ENCODE measurements around the gene ADAMTSL5. TPM values are rescaled to one million over a fixed set of nuclear protein-coding genes. Genes with fewer than 3 reads are reported as not detected.
"Not testable (repeated sequence)": the region's sequence is repeated elsewhere in the genome, so short reads cannot be mapped to it uniquely, and the experiment has no call there.

Gene ADAMTSL5, protein sequence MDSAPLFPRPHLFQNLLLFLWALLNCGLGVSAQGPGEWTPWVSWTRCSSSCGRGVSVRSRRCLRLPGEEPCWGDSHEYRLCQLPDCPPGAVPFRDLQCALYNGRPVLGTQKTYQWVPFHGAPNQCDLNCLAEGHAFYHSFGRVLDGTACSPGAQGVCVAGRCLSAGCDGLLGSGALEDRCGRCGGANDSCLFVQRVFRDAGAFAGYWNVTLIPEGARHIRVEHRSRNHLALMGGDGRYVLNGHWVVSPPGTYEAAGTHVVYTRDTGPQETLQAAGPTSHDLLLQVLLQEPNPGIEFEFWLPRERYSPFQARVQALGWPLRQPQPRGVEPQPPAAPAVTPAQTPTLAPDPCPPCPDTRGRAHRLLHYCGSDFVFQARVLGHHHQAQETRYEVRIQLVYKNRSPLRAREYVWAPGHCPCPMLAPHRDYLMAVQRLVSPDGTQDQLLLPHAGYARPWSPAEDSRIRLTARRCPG
- total RNA-seq (2014; rRNA removed; shearing (Covaris generic)) = 1.6 and 3.8 TPM in 2 replicates

GRCh38 chr19:1512671-1513498 is at the start of gene ADAMTSL5:
ADAMTSL5 (minus strand) TSS chr19:1513019; CDS start chr19:1510943, 2,076 bp downstream.
- DNase-seq (ENCODE audit: low read depth) = peak; percentile 74

GRCh38 chr19:1561236-1561842 is 48.5 kb upstream of the ADAMTSL5 start:
- no peak for DNase-seq (ENCODE audit: low read depth)

- DNase-seq (ENCODE audit: low read depth) = no peak
Observed at GRCh38 chr19:1560286-1560882, 47.6 kb upstream of the ADAMTSL5 start.

DNA sequence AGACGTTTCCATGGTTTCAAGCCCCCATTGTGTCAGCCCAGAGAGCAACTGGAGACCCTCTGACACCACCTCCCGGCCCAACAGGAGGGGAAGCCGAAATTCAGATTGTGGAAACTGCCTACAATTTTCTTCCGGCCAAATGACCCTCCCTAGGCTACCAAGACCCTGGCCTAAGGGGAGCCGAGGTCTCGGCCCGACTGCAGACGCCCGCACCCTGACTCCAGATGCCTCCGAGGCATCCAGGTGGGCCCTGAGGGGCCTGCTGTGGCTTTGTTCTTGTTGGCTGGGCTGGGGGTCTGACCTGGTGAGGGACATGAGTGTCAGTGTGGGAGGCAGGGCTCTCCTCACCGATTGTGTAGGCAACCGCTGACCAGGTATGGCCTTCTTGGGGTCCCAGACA is 45.7 kb upstream of the ADAMTSL5 start:
- DNase-seq (ENCODE audit: low read depth) = no peak

DNA sequence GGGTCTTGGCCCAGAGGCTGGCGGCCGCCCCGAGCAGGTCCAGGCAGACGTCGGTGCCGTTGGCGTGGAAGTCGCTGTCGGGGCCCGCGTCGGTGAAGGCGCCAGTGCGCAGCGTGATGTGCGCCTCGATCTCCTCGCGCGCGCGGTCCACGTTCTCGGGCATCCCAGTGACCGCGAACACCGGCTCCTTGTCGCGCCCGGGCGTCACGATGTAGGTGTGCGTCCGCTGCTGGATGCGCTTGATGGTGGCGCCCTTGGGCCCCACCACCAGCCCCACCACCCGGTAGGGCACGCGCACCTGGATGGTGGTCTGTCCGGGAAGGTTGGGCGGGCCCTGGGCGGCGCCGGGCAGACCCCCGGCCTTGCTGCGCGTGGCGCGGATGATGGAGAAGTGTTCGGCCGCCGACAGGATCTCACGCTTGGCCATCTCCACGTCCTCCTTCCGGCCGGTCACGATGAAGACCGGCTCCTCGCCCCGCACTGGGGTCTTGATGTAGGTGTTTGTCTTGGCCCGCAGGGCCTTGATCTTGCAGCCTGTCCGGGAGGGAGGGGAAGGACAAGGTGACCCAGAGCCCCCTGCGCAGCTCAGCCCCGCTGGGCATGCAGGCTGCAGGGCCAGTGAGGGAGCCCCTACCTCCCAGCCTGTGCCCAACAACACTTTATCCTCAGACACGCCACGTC is 43.7 kb upstream of the ADAMTSL5 start:
- DNase-seq (ENCODE audit: low read depth) = no peak

GRCh38 chr19:1555487-1556389 is 42.9 kb upstream of the ADAMTSL5 start:
- no peak for DNase-seq (ENCODE audit: low read depth)

DNA sequence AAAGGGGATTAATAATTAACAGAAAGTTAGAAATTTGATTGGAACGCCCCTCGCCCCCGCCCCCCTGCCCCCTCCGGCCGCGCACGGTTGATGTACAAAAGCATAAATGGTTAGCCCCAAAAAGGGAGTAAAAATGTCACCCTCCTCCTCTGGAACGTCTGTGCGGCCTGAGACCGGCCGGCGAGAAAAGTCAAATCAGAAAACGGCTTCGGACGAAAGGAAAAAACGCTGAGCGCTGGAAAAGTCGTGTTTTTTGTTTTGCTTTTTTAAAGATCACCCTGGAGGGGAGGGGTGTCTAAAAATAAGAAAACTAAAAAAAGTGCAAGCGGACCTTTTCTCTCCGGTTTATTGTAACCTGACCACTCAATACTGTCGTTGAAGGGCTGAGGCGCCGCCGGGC is 42.1 kb upstream of the ADAMTSL5 start:
- no peak for DNase-seq (ENCODE audit: low read depth)

- DNase-seq (ENCODE audit: low read depth) = no peak
Observed at GRCh38 chr19:1553415-1553814, 40.6 kb upstream of the ADAMTSL5 start.

DNA sequence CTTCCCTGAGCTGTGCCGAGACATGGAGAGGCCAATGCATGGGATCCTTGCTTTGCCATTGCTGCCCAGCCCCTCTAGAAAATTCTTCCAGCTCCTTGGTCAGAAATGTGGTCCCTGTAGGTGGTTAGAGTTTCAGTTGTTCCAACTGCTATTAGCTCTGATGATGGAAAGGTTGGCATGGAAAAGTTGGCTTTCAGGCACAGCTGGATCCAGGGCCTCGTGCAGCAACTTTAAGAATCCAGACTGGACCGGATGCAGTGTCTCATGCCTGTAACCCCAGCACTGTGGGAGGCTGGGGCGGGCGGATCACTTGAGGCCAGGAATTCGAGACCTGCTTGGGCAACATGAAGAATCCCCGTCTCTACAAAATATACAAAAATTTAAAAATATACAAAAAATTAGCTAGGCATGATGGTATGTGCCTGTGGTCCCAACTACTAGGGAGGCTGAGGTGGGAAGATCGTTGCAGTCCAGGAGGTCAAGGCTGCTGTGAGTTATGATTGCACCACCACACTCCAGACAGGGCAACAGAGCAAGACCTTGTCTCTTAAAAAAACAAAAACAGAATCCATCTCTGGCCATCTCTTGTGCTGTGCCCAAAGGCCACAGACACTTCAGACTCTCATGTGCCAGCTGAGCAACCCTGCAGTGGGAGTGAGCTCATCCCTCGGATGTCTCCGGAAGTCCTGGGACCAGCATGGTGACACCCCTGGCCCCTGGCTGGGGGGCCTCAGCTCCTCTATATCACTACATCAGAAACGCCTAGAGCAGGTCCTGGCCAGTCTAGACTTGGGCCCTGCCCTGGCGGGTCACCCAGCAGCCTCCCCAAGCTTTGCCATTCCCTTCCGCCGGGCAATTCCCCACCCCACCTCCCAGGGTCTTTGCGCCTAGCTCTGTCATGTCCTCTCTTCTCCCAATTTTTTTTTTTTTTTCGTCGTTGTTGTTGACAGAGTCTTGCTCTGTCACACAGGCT is 38.5 kb upstream of the ADAMTSL5 start:
- no peak for DNase-seq (ENCODE audit: low read depth)

DNA sequence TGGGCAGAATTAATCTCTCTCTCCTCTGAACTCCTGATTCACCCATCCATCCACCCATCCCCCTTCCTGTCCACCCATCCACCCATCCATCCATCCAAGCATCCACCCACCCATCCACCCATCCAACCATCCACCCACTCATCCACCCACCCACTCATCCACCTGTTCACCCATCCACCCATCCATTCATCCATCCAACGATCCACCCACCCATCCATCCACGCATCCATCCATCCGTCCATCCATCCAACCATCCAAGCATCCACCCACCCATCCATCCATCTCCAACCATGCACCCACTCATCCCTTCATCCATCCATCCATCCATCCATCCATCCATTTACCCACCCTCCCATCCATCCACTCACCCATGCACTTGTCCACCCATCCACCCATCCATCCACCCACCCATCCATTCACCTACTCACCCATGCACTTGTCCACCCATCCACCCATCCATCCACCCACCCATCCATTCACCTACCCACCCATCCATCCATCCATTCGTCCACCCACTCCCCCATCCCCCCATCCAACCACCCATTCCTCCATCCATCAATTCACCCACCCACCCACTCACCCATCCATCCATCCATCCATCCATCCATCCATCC is 36.6 kb upstream of the ADAMTSL5 start:
- no peak for DNase-seq (ENCODE audit: low read depth)

DNA sequence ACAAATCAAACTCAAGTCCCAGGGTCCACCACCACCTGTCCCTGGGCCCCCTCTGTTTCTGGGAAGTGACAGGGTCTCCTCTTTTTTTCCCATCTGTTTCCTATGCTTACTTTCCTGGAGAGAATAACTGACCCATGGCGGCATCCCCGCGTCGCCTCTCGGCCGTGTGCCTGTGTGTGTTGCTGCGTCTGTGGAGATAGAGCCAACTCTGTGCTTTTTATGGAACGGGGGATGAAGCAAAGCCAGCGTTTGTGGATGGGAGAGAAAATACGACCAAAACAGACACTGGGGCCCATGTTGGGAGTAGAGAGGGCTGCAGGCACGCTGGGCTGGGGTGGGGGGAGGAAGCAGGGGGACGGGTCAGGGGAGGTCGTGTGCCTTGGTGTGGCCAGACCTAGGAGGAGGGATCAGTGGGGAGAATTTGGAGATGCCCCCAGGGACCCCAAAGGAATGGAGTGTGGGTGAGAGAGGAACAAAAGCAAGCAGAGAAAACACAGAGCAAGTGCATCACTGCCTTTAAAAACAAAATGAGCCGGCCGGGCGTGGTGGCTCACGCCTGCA is 27.6 kb upstream of the ADAMTSL5 start:
- no peak for DNase-seq (ENCODE audit: low read depth)

- DNase-seq (ENCODE audit: low read depth) = not testable (repeated sequence)
Observed at GRCh38 chr19:1539749-1540148, 26.9 kb upstream of the ADAMTSL5 start.

DNA sequence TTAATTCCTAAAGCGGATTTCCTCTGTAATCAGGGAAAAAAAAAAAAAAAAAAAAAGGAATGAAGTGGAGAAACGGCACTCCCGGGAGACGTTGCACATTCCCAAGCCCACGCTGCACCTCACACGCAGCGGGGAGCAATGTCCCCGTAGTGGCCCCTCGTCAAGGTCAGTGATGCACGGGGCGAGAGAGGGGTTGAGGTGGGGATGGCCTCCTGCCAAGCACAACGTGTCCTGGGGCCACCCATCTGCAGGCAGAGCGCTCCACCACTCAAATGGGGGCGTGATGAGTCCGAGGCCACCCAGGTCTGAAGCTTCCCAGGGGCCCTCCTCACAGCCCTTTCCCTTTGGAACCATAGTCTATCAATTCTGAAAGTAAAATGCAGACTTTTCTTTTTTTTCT is 26.2 kb upstream of the ADAMTSL5 start:
- DNase-seq (ENCODE audit: low read depth) = no peak

GRCh38 chr19:1535699-1536098 is 22.9 kb upstream of the ADAMTSL5 start:
- not testable (repeated sequence) for DNase-seq (ENCODE audit: low read depth)

- no peak for DNase-seq (ENCODE audit: low read depth)
Observed at GRCh38 chr19:1534972-1535371, 22.2 kb upstream of the ADAMTSL5 start.

DNA sequence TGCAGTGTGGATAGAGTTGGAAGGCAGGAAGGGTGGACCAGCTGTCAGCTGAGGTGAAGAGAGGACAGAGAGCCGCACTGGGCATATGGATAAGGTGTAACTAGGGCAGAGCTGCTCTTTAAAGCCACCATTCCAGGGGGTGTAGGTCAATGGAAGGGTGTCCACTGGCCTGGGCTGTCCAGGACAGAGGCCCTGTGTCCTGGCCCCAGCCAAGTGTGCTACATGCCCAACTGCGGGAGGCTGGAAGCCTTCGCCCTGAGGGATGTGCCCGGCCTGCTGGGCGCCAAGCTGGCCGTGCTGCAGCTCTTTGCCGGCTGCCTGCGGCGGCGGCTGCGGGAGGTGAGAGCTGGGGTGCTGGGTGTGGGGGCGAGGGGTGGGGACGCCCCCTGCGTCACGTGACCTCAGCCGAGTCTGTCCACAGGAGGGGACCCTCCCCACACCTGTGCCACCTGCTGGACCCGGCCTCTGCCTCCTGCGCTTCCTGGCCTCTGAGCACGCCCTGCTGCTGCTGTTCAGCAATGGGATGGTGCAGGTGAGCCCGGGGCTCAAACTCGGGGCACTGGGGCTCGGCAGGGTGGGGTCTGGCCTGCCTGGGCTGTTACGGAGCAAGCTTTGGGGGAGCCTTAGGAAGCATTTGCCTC is 20.8 kb upstream of the ADAMTSL5 start:
- no peak for DNase-seq (ENCODE audit: low read depth)

- no peak for DNase-seq (ENCODE audit: low read depth)
Observed at GRCh38 chr19:1532003-1532402, 19.2 kb upstream of the ADAMTSL5 start.

DNA sequence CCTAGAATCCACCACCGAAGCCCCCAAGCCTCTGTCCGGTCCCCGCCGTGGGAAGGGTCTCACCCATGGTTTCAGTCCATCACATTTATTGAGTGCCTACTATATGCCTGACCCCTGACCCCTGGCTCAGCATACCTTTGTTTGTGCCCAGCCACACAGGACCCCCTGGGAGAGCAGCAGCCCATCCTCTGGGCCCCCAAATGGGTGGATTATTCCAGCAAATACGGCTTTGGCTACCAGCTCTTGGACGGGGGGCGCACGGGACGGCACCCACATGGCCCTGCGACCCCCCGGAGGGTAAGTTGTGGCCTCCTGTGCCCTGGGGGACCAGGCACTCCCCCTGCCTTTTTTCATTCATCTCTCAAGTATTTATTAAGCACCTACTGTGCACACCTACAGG is 18.8 kb upstream of the ADAMTSL5 start:
- no peak for DNase-seq (ENCODE audit: low read depth)

Measured in RPMI7951 (cell line).